ENCODE measurements around the gene TIMP2. TPM values are rescaled to one million over a fixed set of nuclear protein-coding genes. Genes with fewer than 3 reads are reported as not detected.
A peak's percentile ranks its signal among the peaks of the same experiment; 100 is the strongest.
"Not testable (repeated sequence)": the region's sequence is repeated elsewhere in the genome, so short reads cannot be mapped to it uniquely, and the experiment has no call there.

Gene TIMP2
- polyA plus RNA-seq, 4 donors: 139 to 182 (median 162) TPM

- DNase-seq (ENCODE audit: low read depth in 4 of 4, low spot score in 2 of 4): no peak
These were observed 49.7 kb downstream of the TIMP2 start for GRCh38 chr17:78875363-78876093.

DNA sequence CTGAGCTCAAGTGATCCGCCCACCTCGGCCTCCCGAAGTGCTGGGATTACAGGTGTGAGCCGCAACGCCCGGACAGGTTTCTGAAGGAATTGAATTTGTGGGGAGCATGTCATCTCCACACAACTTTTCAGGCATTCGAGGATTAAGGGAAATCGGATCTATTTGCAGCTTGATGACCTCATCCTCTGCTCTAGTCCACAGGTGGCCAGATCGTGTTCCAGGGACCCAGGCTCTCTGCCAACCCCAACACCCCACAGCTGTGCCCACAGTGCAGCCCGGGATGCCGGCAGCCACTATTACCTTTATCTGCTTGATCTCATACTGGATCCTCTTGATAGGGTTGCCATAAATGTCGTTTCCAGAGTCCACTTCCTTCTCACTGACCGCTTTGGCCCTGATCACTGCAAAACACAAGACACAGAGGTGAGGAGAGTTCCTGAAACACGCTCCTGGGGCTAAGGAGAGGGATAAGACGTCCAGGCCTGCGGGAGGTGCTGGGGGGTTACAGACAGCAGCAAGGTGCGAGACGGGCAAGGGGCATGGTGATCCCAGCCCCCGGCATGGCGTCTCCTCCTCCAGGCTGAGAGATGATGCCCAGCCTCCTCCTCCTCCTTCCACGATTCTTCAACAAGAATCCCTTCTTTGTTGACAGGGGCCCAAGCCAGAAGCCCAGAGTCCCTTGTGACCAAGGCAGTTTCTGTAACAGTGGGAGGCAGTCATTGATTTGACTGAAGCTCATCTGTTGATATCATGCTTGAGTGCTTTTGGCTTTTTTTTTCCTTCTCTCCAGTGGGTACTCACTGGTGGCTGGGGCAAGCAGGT is 51.5 kb downstream of the TIMP2 start:
- no peak for DNase-seq (ENCODE audit: low read depth in 4 of 4, low spot score in 2 of 4)

- DNase-seq (ENCODE audit: low read depth in 4 of 4, low spot score in 2 of 4): no peak
These were observed 52.7 kb downstream of the TIMP2 start for GRCh38 chr17:78872486-78872885.

DNA sequence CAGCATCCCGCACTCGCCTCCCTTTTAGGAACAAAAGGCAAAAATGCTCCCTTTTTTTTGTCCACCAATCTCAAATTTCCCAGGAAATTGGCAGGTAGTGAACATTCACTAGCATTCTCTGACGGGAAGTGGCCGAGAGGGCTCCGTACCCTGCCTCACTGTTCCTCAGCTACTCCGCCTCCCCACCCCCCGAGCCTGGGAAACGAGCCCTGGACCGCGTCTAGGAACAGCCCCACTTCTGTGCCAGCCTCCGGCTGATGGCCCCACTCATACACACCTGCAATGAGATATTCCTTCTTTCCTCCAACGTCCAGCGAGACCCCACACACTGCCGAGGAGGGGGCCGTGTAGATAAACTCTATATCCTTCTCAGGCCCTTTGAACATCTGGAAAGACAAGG is 54.6 kb downstream of the TIMP2 start:
- DNase-seq (ENCODE audit: low read depth in 4 of 4, low spot score in 2 of 4): no peak

DNA sequence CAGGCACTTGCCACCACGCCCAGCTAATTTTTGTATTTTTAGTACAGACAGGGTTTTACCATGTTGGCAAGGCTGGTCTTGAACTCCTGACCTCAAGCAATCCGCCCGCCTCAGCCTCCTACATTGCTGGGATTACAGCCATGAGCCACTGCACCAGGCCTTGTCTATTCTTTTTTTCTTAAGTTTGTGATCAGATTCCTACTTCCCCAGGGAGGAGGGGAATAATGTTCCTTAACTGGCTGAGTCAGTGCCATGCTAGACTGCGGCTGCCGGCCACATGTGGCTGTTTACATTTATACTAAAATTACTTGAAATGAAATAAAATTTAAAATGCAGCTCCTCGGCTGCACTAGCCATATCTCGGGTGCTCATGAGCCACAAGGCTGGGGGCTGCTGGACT is 56.8 kb downstream of the TIMP2 start:
- no peak for DNase-seq (ENCODE audit: low read depth in 4 of 4, low spot score in 2 of 4)

DNA sequence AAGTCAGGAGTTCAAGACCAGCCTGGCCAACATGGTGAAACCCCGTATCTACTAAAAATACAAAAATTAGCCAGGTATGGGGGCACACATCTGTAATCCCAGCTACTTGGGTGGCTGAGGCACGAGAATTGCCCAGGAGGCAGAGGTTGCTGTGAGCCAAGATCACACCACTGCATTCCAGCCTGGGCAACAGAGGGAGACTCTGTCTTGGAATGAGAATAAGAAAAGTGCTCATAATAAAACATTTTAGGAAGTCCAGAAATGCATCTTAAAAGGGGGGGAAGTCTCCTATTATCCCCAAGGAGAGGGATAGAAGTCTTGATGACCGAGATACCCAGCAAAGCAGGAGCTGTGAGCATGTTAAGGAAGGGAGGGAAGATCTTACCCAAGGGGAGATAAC is 58.1 kb downstream of the TIMP2 start:
- not testable (repeated sequence) for DNase-seq (ENCODE audit: low read depth in 4 of 4, low spot score in 2 of 4)

GRCh38 chr17:78865682-78866390 is 59.4 kb downstream of the TIMP2 start:
- peak in 1 of 4 donors; percentile 78 for DNase-seq (ENCODE audit: low read depth in 4 of 4, low spot score in 2 of 4)

DNA sequence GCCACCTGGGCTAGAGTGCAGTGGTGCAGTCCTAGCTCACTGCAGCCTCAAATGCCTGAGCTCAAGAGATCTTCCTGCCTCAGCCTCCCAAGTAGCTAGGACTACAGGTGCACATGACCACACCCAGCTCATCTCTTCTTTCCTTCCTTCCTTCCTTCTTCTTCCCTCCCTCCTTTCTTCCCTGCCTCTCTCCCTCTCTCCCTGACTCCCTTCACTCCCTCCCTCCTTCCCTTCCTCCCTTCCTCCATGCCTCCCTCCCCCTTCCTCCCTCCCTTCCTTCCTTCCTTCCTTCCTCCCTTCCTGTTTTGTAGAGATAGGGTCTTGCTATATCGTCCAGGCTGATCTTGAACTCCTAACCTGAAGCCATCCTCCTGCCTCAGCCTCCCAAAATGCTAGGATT is 61.1 kb downstream of the TIMP2 start:
- DNase-seq (ENCODE audit: low read depth in 4 of 4, low spot score in 2 of 4): no peak

DNA sequence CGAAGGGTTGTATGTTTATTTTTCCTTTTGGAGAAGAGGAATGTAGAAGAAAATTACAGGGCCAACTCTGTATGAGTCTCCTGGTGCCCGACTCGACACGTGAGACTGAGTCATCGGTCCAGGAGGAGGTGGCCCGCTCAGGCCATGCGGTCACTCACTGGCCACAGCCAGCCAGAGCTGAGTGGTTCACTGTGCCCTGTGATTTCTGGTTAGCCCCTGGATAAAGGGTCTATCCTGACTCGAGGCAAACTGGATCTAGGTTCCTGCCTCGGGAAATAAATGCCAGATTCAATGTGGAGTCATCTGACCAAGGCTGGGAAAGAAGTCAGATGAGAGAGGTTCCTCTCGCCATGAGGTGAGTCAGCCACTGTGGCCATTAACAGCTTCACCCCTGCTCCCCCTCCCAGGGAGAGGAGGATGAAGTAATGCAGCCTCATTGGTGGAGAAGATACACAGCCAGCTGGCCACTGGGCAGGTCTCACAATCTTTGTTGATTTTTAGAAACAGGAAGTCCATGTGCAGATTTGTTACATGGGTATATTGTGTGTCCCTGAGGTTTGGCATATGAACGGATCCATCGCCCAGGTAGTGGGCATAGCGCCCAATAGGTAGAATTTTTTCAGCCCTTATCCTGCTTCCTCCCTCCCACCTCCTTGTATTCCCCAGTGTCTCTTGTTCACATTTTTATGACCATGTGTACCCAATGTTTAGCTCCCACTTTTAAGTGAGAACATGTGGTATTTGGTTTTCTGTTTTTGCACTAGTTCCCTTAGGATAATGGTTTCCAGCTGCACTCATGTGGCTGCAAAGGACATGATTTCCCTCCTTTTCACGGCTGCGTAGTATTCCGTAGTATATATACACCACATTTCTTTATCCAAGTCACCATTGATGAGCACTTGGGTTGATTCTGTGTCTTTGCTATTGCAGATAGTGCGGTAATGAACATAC is 62.8 kb downstream of the TIMP2 start:
- DNase-seq (ENCODE audit: low read depth in 4 of 4, low spot score in 2 of 4): no peak

GRCh38 chr17:78861229-78861628 is 64.0 kb downstream of the TIMP2 start:
- no peak for DNase-seq (ENCODE audit: low read depth in 4 of 4, low spot score in 2 of 4)

GRCh38 chr17:78859051-78859450 is 66.1 kb downstream of the TIMP2 start:
- no peak for DNase-seq (ENCODE audit: low read depth in 4 of 4, low spot score in 2 of 4)

GRCh38 chr17:78857266-78857665 is 67.9 kb downstream of the TIMP2 start:
- DNase-seq (ENCODE audit: low read depth in 4 of 4, low spot score in 2 of 4): no peak

DNA sequence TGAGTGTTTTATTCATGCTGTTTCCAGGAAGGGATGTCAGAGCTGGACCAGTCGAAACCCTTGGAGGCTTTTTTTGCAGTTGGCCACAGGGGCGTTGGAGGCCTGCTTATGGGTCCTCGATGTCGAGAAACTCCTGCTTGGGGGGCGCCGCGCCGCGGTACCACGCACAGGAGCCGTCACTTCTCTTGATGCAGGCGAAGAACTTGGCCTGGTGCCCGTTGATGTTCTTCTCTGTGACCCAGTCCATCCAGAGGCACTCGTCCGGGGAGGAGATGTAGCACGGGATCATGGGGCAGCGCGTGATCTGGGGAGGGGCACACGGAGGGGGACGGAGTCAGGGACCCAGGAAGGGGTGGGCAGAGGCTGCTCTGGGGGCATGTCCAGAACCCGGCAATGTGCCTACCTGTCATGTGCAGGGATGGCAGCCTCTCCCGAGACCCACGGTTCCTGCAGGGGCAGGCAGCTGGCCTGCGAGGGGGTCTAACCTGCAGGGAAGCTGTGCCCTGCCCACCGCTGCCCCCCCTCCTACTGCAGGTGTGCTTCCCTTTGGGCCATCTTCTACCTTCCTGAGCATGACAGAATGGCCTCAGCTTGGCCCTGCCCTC is 69.5 kb downstream of the TIMP2 start:
- DNase-seq (ENCODE audit: low read depth in 4 of 4, low spot score in 2 of 4): no peak

- DNase-seq (ENCODE audit: low read depth in 4 of 4, low spot score in 2 of 4): no peak
These were observed 70.7 kb downstream of the TIMP2 start for GRCh38 chr17:78854508-78854907.

DNA sequence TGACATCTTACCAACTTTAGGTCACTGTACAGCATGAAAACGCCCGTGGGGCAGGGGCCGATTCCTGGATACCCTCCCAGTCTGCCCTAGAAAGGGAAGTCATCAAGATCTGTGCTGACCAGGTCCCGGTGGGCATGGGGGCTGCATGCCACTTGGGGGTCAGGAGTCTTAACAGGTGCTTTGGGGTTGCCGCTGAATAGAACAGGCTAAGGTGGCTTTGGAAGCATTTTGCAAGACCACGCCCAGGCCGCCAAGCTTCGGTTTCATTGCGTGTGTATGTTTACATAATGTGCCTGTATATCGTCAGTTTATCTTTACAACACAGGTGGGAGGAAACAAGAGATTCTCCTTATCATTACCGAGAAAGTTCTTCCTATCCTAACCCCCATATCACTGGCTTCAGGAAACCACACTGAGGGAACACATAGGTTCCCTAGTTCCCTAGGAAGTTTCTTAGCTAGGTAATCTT is 71.2 kb downstream of the TIMP2 start:
- no peak for DNase-seq (ENCODE audit: low read depth in 4 of 4, low spot score in 2 of 4)

GRCh38 chr17:78852709-78853121 is 72.5 kb downstream of the TIMP2 start:
- DNase-seq (ENCODE audit: low read depth in 4 of 4, low spot score in 2 of 4): no peak

DNA sequence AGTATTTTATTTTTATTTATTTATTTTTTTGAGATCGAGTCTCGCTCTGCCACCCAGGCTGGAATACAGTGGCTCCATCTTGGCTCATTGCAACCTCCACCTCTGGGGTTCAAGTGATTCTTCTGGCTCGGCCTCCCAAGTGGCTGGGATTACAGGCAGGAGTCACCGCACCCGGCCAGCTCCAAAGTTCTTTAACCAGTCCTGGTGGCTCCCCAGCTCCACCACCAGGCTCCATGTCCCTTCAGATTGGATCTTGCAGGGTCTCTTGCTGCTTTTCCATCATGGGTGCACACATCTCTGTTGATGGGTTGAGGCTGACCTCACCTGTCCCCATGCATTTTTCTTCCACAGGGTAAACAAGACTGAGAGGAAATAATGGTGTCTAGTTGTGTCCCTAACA is 76.2 kb downstream of the TIMP2 start:
- no peak for DNase-seq (ENCODE audit: low read depth in 4 of 4, low spot score in 2 of 4)

GRCh38 chr17:78847052-78847451 is 78.1 kb downstream of the TIMP2 start:
- no peak for DNase-seq (ENCODE audit: low read depth in 4 of 4, low spot score in 2 of 4)

DNA sequence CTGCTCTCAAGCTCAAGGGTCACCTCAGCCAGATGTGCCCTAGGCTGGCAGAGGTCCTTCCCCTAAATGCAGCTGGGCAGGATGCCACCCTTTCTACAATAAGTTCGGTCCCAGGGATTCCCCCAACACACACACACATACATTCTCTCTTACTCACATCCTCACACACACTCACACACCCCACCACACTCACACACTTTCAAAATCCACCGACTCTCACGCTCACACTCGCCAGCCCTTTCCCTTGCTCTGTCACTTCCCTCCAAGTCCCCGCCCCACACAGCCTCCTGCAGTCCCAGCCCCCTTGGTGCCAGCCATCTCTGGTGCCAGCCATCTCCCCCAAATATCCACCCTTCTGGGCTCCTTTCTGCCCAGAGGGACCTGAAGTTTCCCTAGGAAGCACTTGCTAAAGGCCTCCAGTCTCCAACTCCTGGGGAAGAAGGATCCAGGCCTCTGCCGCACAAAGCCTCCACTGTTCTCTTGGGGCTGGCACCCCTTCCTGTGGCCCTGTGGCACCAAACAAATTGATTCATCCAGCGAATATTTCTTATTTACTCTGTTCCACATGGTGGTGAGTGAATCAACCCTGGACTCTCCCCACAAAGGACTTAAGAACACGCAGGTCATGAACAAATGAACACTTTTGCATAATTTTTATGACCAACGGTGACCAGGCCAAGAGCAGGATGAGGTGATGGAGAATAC is 80.7 kb downstream of the TIMP2 start:
- no peak for DNase-seq (ENCODE audit: low read depth in 4 of 4, low spot score in 2 of 4)

Measured in left renal cortex interstitium (tissue), 4 donors.